ENCODE results near the gene SH2D2A. TPM values are rescaled to one million over a fixed set of nuclear protein-coding genes. Genes with fewer than 3 reads are reported as not detected.

SH2D2A gene
- total and polyA plus RNA-seq, 9 of the 15 experiments (the other 6 are each of a cell fraction or from before 2014, with no cell fraction given) = 0.89 to 33.6 (median 6.9) TPM

GRCh38 chr1:156767101-156767878 lies 49.4 kb downstream of the SH2D2A start, which contains the start of gene PRCC (continued):
- TF ChIP-seq ZNF639 (CRISPR knock-in tag; conservative IDR thresholded peaks at IDR 0.05 in 1 of 2, IDR thresholded peaks at IDR 0.05 in 1 of 2) (peak in 1 of 2 experiments; percentile 94; a peak in 3 of 4 replicates), ZKSCAN3 (CRISPR knock-in tag; IDR thresholded peaks at IDR 0.05) (no peak), ELK1 (CRISPR knock-in tag; IDR thresholded peaks at IDR 0.05) (no peak), DMBX1 (CRISPR knock-in tag; IDR thresholded peaks at IDR 0.05; ENCODE audit: borderline replicate concordance) (peak; percentile 87), NEUROD1 (IDR thresholded peaks at IDR 0.05; ENCODE audit: borderline replicate concordance, low read depth, low read length, partially characterized antibody) (no peak), PKNOX1 (IDR thresholded peaks at IDR 0.05) (peak; percentile 95), MLX (CRISPR knock-in tag; conservative IDR thresholded peaks at IDR 0.05) (no peak), CBX1 (IDR thresholded peaks at IDR 0.05; ENCODE audit: low read depth) (0 out of 2 replicates have a peak, but pooled peaks have one; percentile 8), REST (IDR thresholded peaks at IDR 0.05; ENCODE audit: borderline replicate concordance) (no peak), REST (CRISPR knock-in tag; IDR thresholded peaks at IDR 0.05; ENCODE audit: low read depth) (no peak), SRSF3 (IDR thresholded peaks at IDR 0.05; ENCODE audit: insufficient read depth, low read length) (no peak), ZNF586 (CRISPR knock-in tag; conservative IDR thresholded peaks at IDR 0.05) (no peak), ZNF696 (CRISPR knock-in tag; conservative IDR thresholded peaks at IDR 0.05) (no peak), ZNF224 (CRISPR knock-in tag; IDR thresholded peaks at IDR 0.05) (peak; percentile 77; the same call in 1 of the 2 replicates)

Measured in K562 (cell line).